GM23338 (cell line): ENCODE measurements around the gene DMRTA2. TPM values are rescaled to one million over a fixed set of nuclear protein-coding genes. Genes with fewer than 3 reads are reported as not detected.

Source experiments
- ATAC-seq: fragments of 200-7000 bp; cut with Tn5 transposase; 3 replicates; pipeline ENCODE4 v1.9.1; 2020
- DNase-seq: peaks from one replicate; pipeline ENCODE4 v3.0.0-alpha.2; 2015; ENCODE audit warnings: low spot score
- H2AFZ ChIP-seq: fragments of 200-600 bp; sonication (generic); 2 replicates; pipeline ENCODE4 v1.8.0; 2016; ENCODE audit warnings: antibody characterized with exemption, mild to moderate bottlenecking, moderate library complexity
- H3F3A ChIP-seq: fragments of 200-600 bp; sonication (generic); replicated peaks from 2 replicates; pipeline ENCODE4 v1.8.0; 2017; ENCODE audit warnings: antibody characterized with exemption, mixed run types, low read depth
- H3K27ac ChIP-seq: fragments of 200-600 bp; sonication (generic); 2 replicates; pipeline ENCODE4 v1.6.1; 2016; ENCODE audit warnings: low read depth
- H3K27me3 ChIP-seq: fragments of 200-600 bp; sonication (generic); 2 replicates; pipeline ENCODE4 v1.8.0; 2016; ENCODE audit warnings: mild to moderate bottlenecking, mixed run types, moderate library complexity; ENCODE audit not compliant: insufficient read depth
- H3K36me3 ChIP-seq: fragments of 200-600 bp; sonication (generic); 2 replicates; pipeline ENCODE4 v1.8.0; 2016; ENCODE audit warnings: mild to moderate bottlenecking; ENCODE audit not compliant: insufficient read depth
- H3K4me1 ChIP-seq: fragments of 200-600 bp; sonication (generic); 2 replicates; pipeline ENCODE4 v1.8.0; 2016; ENCODE audit warnings: mild to moderate bottlenecking, moderate library complexity; ENCODE audit not compliant: insufficient read depth
- H3K4me2 ChIP-seq: fragments of 200-600 bp; sonication (generic); 2 replicates; pipeline ENCODE4 v1.7.1; 2017; ENCODE audit warnings: mixed run types
- H3K4me3 ChIP-seq: fragments of 200-600 bp; sonication (generic); 2 replicates; pipeline ENCODE4 v1.6.1; 2016; ENCODE audit warnings: mixed run types
- H3K79me2 ChIP-seq: fragments of 200-600 bp; sonication (generic); replicated peaks from 2 replicates; pipeline ENCODE4 v1.8.0; 2017; ENCODE audit warnings: mild to moderate bottlenecking; ENCODE audit not compliant: insufficient read depth
- H3K9me2 ChIP-seq: fragments of 200-600 bp; sonication (generic); 2 replicates; pipeline ENCODE4 v1.8.0; 2017; ENCODE audit not compliant: insufficient read depth
- H4K20me1 ChIP-seq: fragments of 200-600 bp; sonication (generic); replicated peaks from 2 replicates; pipeline ENCODE4 v1.8.0; 2017; ENCODE audit warnings: mild to moderate bottlenecking; ENCODE audit not compliant: insufficient read depth
- H3K27ac Mint-ChIP-seq: 2 replicates; pipeline ENCODE4 v1.8.0; 2020; ENCODE audit warnings: inconsistent platforms, mild to moderate bottlenecking, moderate library complexity, mixed read lengths
- H3K27me3 Mint-ChIP-seq: 3 replicates; pipeline ENCODE4 v1.8.0; 2022; ENCODE audit warnings: low read depth, mild to moderate bottlenecking, moderate library complexity, mixed read lengths, inconsistent platforms; ENCODE audit not compliant: insufficient read depth, poor library complexity
- H3K36me3 Mint-ChIP-seq: 3 replicates; pipeline ENCODE4 v1.8.0; 2021; ENCODE audit warnings: low read depth, mild to moderate bottlenecking, inconsistent platforms, moderate library complexity, mixed read lengths
- H3K4me1 Mint-ChIP-seq: 3 replicates; pipeline ENCODE4 v1.8.0; 2020; ENCODE audit warnings: mild to moderate bottlenecking, inconsistent platforms, mixed read lengths
- H3K4me3 Mint-ChIP-seq: 3 replicates; pipeline ENCODE4 v1.8.0; 2021; ENCODE audit warnings: moderate library complexity, mild to moderate bottlenecking, inconsistent platforms, mixed read lengths
- H3K9me3 Mint-ChIP-seq: 3 replicates; pipeline ENCODE4 v1.8.0; 2020; ENCODE audit warnings: moderate library complexity, mild to moderate bottlenecking, inconsistent platforms, mixed read lengths
- CREB1 ChIP-seq: fragments of 250-450 bp; sonication (Bioruptor Pico); IDR thresholded peaks from 2 replicates; pipeline ENCODE4 v1.5.0; 2020; ENCODE audit warnings: low read depth, mild to moderate bottlenecking, moderate library complexity
- CTCF ChIP-seq, 2 experiments: fragments of 200-600 bp in 1 of 2; sonication (generic) in 1 of 2; conservative IDR thresholded peaks; 2 replicates each; pipeline versions ENCODE4 v1.5.1 to v1.6.1; 2016 to 2017; ENCODE audit warnings: antibody characterized with exemption in 2 of 2, low read depth in 2 of 2, mild to moderate bottlenecking in 2 of 2, moderate library complexity in 1 of 2
- EZH2 ChIP-seq: fragments of 200-600 bp; sonication (generic); IDR thresholded peaks from one replicate; pipeline ENCODE4 v1.8.0; 2017; ENCODE audit warnings: antibody characterized with exemption, mild to moderate bottlenecking, low read depth; ENCODE audit not compliant: unreplicated experiment
- EZH2phosphoT487 ChIP-seq: fragments of 200-600 bp; sonication (generic); IDR thresholded peaks from one replicate; pipeline ENCODE4 v1.8.1; 2018; ENCODE audit warnings: antibody characterized with exemption; ENCODE audit not compliant: unreplicated experiment
- JUNB ChIP-seq: IDR thresholded peaks from one replicate; pipeline ENCODE4 v1.6.1; 2016; ENCODE audit warnings: antibody characterized with exemption; ENCODE audit not compliant: unreplicated experiment
- NANOG ChIP-seq: IDR thresholded peaks from 2 replicates; pipeline ENCODE4 v1.6.1; 2016; ENCODE audit warnings: antibody characterized with exemption, borderline replicate concordance
- POLR2AphosphoS5 ChIP-seq: IDR thresholded peaks from 2 replicates; pipeline ENCODE4 v1.6.1; 2016; ENCODE audit warnings: antibody characterized with exemption, low read depth
- REST ChIP-seq: IDR thresholded peaks from one replicate; pipeline ENCODE4 v1.6.1; 2018; ENCODE audit warnings: antibody characterized with exemption; ENCODE audit not compliant: unreplicated experiment
- STAT1 ChIP-seq: IDR thresholded peaks from one replicate; pipeline ENCODE4 v1.6.1; 2016; ENCODE audit warnings: antibody characterized with exemption; ENCODE audit not compliant: unreplicated experiment
- ZNF114 ChIP-seq: fragments of 250-450 bp; sonication (Bioruptor Pico); IDR thresholded peaks from 2 replicates; pipeline ENCODE4 v1.5.0; 2020; ENCODE audit warnings: mild to moderate bottlenecking, moderate library complexity
- ZNF331 ChIP-seq: fragments of 250-450 bp; sonication (Bioruptor Pico); IDR thresholded peaks from 2 replicates; pipeline ENCODE4 v1.5.0; 2020; ENCODE audit warnings: low read depth, mild to moderate bottlenecking, moderate library complexity
- ZNF462 ChIP-seq: fragments of 250-450 bp; sonication (Bioruptor Pico); IDR thresholded peaks from 2 replicates; pipeline ENCODE4 v1.5.0; 2020; ENCODE audit warnings: mild to moderate bottlenecking, moderate library complexity
- polyA plus RNA-seq: library from polyadenylated mRNA; unstranded; fragments of >200 nt; fragmentation: Nextera tagmentation; extraction: Ambion mirVana; gene quantifications from 2 replicates; pipeline ENCODE4 v1.2.1, GENCODE V29; 2016
- total RNA-seq: library from RNA; depleted of rRNA; stranded (reverse); fragments of >200 nt; shearing (Covaris generic); gene quantifications from 2 replicates; pipeline ENCODE4 v1.2.3, GENCODE V29; 2014

Gene DMRTA2
- total and polyA plus RNA-seq, 2 experiments from 2014 or later: 0.07 TPM; not detected in 1

GRCh38 chr1:50418600-50419109, 4.6 kb downstream of the DMRTA2 start:
- Mint-ChIP-seq H3K4me3 (peak overlapping the region; percentile 57), H3K4me1 (peaks cover 47% of the 10 kb centered on the region), H3K27ac (no peak overlapping the region), H3K36me3 (peaks cover 4% of the 10 kb centered on the region; the same call in 1 of the 3 replicates), H3K9me3 (peaks cover 9% of the 10 kb centered on the region), H3K27me3 (peaks cover 96% of the 10 kb centered on the region)
- H2AFZ ChIP-seq: peak overlapping the region; percentile 74; the same call in 1 of the 2 replicates
- peaks cover 100% of the 10 kb centered on the region for H3K27me3 ChIP-seq
- H3K4me2 ChIP-seq: peak overlapping the region; percentile 83
- peak; percentile 67 for DNase-seq
- peak; percentile 4 for ATAC-seq
- H3F3A ChIP-seq: 0 out of 2 replicates have a peak, but pooled peaks cover 9% of the 10 kb centered on the region
- no peaks in the 10 kb centered on the region for H3K79me2 ChIP-seq
- TF ChIP-seq POLR2AphosphoS5: no peak
- no peak for TF ChIP-seq CREB1 (CRISPR knock-in tag)
- TF ChIP-seq ZNF331: no peak
- no peak for TF ChIP-seq ZNF114 (CRISPR knock-in tag)
- no peak for TF ChIP-seq JUNB
- TF ChIP-seq REST: no peak
- TF ChIP-seq ZNF462 (CRISPR knock-in tag): no peak
- TF ChIP-seq EZH2: peak; percentile 96
- no peak for TF ChIP-seq CTCF (conservative IDR thresholded peaks at IDR 0.05; ENCODE audit: low read depth in 2 of 2)
- no peak for TF ChIP-seq STAT1
- TF ChIP-seq EZH2phosphoT487: peak; percentile 100
- TF ChIP-seq NANOG: no peak
- no peaks in the 10 kb centered on the region for H3K36me3 ChIP-seq
- no peaks in the 10 kb centered on the region for H3K9me2 ChIP-seq
- H4K20me1 ChIP-seq: peaks cover 21% of the 10 kb centered on the region
- no peak overlapping the region for H3K27ac ChIP-seq
- peak overlapping the region; percentile 52 for H3K4me3 ChIP-seq
- peaks cover 22% of the 10 kb centered on the region for H3K4me1 ChIP-seq
